Measurements from ENCODE around the gene MRPL39.

- TF ChIP-seq CTCF (IDR thresholded peaks at IDR 0.05) (no peak), POLR2A (IDR thresholded peaks at IDR 0.05) (no peak)
Observed at GRCh38 chr21:25582164-25582790, 25.0 kb downstream of the MRPL39 start.
